Measurements from ENCODE around the gene IGF2BP3.

The IGF2BP3 gene

DNA sequence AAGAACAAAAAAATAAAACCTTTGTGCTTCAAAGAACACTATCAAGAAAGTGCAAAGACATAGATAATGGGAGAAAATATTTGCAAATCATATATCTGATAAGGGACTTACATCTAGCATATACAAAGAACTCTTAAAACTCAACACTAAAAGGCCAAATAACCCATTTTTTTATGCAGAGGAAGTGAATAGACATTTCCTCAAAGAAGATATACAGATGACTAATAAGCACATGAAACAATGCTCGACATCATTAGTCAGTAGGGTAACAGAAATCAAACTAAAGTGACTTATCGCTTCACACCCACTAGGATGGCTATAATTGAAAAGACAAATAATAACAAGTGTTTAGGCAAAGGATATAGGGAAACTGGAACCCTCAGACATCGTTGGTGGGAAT, 93.2 kb downstream of the IGF2BP3 start:
- DNase-seq (ENCODE audit: low read depth, low spot score), result no peak

- DNase-seq (ENCODE audit: low read depth, low spot score), result no peak
Measured at GRCh38 chr7:23373151-23374004, 96.9 kb downstream of the IGF2BP3 start.

- DNase-seq (ENCODE audit: low read depth, low spot score), result no peak
Measured at GRCh38 chr7:23372611-23373010, 97.7 kb downstream of the IGF2BP3 start.

GRCh38 chr7:23371654-23372053, 98.6 kb downstream of the IGF2BP3 start:
- no peak for DNase-seq (ENCODE audit: low read depth, low spot score)

DNA sequence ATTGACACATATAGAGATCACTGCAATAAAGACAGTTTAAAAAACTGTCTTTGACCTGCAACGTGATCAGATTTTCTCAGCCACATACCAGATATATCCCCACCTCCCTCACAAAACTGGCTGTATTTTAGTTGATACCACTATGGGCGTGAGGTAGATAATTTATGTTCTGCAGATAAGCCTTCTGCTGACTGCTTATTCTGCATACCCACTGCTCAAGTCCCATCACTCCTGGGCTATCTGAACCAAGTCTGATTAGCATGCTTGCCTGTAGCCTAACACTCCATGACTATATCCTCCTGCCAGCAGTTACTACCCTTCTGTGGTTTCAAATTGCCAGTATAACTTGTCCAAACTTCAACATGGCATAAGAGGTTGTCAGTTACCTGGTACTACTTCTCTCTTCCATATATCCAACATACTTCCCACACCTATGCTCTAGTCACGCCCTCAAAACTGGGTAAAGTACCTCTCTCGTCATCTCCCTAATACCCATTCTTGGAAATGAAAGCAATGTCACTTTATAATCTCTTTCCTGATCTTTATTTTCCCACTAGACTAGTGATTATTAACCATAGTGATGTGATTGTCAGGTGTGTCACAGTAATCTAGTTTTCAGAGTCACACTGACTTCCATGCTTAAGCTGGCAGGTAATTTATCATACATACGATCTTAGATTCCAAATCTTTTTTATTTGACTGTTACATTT, 100.4 kb downstream of the IGF2BP3 start:
- DNase-seq (ENCODE audit: low read depth, low spot score), result no peak

GRCh38 chr7:23369100-23369499, 101.2 kb downstream of the IGF2BP3 start:
- no peak for DNase-seq (ENCODE audit: low read depth, low spot score)

- no peak for DNase-seq (ENCODE audit: low read depth, low spot score)
Measured at GRCh38 chr7:23358152-23358674, 112.1 kb downstream of the IGF2BP3 start.

- no peak for DNase-seq (ENCODE audit: low read depth, low spot score)
Measured at GRCh38 chr7:23357190-23358093, 112.8 kb downstream of the IGF2BP3 start.

GRCh38 chr7:23356726-23357125, 113.6 kb downstream of the IGF2BP3 start:
- no peak for DNase-seq (ENCODE audit: low read depth, low spot score)

DNA sequence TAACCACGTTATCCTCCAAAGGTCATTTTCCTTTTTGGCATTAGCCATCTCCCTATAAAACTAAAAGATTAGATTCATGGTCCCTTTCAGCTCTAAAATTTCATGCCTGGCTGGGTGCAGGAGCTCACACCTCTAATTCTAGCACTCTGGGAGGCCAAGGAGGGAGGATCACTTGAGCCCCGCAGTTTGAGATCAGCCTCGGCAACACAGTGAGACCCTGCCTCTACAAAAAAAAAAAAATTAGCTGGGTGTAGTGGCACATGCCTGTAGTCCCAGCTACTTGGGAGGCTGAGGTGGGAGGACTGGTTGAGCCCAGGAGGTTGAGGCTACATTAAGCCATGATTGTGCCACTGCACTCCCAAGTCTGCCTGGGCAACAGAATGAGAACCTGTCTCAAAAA, 114.1 kb downstream of the IGF2BP3 start:
- no peak for DNase-seq (ENCODE audit: low read depth, low spot score)

GRCh38 chr7:23353172-23353571, 117.1 kb downstream of the IGF2BP3 start:
- no peak for DNase-seq (ENCODE audit: low read depth, low spot score)

GRCh38 chr7:23350466-23350865, 119.8 kb downstream of the IGF2BP3 start:
- no peak for DNase-seq (ENCODE audit: low read depth, low spot score)

GRCh38 chr7:23349484-23350157, 120.7 kb downstream of the IGF2BP3 start:
- DNase-seq (ENCODE audit: low read depth, low spot score), result no peak

- DNase-seq (ENCODE audit: low read depth, low spot score), result no peak
Measured at GRCh38 chr7:23347682-23348180, 122.6 kb downstream of the IGF2BP3 start.

DNA sequence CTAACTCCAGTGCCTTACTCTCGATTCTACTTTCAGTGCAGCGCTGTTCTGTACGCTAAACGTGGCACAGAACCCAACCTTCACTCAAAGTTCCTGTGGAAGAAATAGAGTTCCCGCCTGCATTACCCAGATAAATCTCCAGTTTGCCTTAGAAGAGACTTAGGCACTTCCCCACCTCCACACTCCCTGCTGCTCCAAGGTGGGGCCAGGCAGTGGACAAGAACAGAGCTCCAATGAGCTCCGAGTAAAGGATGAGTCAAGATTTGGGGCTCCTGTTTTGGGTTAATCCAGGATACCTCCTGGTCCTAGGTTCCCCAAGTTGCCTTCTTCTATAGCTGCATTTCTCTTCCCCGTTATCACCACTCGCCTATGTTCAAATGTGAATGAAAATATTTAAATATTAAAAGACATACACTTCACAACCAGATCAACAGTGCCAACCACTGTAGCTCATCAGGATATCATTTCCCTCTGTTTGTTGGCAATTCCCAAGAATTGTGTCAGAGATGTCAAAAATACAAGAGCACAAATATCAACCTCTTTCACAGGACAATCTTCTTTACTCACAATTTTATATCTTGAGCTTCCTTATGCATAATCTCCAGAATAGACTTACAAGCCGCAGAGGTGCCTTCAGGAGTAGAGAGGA, 123.1 kb downstream of the IGF2BP3 start:
- DNase-seq (ENCODE audit: low read depth, low spot score), result no peak

DNA sequence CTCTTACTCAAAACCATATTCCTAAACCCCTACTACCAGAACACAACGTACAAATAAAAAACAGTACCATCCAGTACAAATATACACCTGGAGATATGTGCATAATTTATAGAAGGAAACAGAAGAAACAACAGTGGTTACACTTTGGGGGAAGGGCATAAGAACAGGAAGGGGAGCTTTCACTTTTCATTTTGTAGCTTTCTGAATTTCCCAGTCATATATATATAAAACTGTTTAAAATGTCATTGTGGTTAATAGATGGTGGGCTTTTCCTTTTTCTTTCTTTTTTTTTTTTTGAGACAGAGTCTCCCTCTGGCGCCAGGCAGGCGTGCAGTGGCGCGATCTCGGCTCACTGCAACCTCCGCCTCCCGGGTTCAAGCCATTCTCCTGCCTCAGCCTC, 124.0 kb downstream of the IGF2BP3 start:
- no peak for DNase-seq (ENCODE audit: low read depth, low spot score)

DNA sequence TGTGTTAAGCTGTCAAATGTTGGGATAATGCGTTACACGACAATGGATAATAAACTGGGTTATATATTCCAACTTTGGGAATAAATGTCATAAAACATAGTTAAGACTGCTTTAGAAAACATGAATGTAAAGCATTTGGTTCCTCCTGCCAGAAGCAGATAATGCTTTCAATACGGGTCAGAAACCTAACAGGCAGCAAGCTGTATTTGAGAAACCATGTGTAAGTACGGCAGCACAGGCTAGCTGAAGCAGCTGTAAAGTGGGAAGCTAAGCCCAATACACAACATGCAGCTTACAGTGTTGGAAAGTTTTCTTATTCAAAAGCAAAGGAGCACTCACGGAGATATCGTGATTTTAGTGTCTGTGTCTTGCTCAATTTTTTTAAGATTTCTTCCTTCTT, 124.7 kb downstream of the IGF2BP3 start:
- no peak for DNase-seq (ENCODE audit: low read depth, low spot score)

DNA sequence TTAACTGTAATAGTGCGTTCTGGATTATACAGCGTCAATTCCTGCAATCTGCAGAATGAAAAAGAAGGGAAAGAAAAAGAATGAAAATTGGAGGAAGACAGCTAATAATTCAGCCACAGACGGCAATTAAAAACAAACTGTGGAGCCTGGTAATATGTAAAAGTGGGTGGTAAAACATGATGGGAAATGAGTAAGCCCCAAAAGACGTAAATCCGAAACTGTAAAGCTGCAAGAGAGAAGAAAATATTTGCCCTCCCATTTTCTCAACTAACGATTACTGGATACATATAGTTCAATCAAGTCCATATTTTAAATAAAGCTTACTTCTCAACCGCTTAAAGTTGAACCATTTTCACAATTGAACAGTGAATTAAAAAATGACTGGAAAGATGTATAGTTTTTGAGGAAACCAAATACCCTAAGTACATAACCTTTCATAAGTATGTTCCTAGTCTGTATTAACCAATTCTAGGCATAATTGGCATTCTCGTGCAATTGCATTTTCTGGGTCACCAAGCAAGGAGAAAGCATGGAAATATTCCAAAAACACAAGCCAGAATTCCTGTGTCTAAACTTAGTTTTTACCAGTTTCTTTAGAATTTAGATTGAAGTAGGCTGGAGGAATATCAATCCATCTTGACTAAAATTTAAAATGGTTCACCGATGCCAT, 126.3 kb downstream of the IGF2BP3 start:
- DNase-seq (ENCODE audit: low read depth, low spot score), result no peak

- no peak for DNase-seq (ENCODE audit: low read depth, low spot score)
Measured at GRCh38 chr7:23343102-23343501, 127.2 kb downstream of the IGF2BP3 start.
